Fibroblast of skin of scalp (primary cell): ENCODE results near the gene PARVG.
A peak's percentile ranks its signal among the peaks of the same experiment; 100 is the strongest.

ENCODE experiments used
- DNase-seq: peaks from one replicate; pipeline ENCODE4 v3.0.0-alpha.2; 2013

Gene PARVG

DNA sequence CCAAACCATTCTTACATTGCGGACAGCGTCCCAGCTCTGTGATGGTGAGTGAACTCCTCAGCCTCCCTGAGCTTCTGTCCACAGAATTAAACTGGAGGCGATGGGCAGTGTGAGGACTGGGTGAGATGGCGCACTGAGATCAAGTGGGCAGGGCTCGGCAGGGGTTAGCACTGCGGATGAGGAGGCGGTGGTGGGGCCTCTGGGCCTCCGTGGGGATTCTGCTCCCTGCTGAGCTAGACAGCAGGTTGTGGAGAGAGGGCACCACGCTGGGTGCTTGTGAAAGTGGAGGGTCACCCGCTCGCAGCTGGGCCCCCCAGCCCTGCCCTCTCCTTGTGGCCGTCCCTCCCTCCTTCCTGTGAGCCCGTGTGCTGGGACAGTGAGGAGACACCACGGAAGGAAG, 25.6 kb upstream of the PARVG start:
- DNase-seq, result no peak

DNA sequence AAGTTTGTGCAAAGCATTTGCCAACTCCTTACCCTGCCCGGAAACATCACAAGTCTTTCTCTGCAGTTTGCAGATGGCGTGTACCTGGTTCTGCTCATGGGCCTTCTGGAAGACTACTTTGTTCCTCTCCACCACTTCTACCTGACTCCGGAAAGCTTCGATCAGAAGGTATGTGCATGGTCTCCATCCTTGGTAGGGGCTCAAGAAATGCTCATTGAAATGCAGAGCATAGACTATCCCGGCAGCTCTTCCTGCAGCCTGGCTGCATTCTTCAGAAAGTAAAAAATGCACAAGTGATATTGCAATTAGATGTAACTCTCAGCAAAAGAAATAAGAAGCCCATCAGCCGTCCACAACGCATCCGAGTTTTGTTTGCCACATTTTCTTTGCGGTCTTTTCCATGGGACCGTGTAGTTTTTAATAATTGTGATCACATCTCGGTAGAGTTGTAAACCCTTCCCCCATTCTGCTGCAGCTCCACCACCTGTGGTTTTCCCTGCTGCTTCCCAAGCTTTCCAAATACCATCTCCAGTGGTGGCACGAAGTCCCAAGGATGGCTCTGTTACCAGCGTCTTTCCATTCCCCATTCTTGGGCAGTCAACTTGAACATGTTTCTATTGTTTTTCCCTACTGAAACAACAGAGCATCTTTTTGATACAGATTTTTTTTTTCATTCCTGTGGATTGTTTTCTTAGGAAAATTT, 22.7 kb upstream of the PARVG start:
- DNase-seq, result no peak

DNA sequence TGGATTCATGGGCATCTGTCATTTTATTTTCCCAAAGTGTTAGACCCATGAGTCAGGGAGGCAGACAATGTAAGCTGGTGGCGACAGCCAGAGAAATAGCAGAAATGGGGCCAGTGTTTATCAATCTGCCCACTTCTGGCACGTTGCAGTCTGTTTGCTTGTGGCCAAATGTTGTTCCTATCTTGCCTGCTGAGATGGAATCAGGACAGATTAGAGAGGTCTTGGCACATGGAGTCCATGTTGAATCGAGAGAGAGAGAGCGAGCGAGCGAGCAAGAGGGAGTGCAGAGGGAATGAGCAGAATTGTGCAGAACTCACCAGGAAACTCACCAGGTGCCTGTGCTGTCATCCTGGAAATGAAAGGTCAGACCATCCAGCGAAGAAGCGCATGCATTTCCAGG, 21.9 kb upstream of the PARVG start:
- DNase-seq, result no peak

DNA sequence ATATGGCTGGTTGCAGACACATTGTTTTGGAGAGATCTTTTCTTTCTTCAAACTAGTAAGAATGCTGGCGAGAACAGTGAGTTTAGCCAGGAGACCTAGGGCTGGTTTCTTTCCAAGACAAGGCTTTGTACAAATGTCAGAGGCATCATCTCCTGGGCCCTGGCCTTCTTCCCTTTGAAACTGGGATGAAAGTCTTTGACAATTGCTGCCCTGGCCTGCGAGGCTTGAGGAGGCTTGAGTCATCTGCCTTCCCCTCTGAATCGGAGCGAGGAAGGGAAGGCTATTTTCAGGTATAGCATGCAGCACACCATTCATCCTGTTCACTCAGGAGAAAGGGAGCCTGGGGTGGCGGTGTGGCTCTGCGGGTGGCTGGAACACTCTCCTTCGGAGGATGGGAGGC, 21.5 kb upstream of the PARVG start:
- DNase-seq, result no peak

DNA sequence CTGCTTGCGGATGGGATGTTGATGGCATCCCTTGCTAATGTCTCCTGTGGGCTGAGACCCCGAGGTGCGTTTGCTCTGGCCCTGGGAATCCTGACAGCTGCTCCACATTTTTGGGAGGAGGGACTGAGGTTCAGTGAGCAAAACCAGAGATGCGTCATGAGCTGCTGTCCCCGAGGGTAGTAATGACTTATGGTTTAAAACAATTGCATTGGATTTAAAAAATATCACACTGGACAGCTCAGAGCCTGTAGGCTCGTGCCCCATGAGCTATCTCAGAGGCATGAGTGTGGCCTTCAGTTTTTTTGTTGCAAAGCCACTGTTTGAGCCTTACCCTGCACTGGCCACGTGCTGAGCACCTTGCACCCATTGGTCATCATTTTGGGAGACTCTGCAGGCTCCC, 20.9 kb upstream of the PARVG start:
- DNase-seq, result peak; percentile 8

DNA sequence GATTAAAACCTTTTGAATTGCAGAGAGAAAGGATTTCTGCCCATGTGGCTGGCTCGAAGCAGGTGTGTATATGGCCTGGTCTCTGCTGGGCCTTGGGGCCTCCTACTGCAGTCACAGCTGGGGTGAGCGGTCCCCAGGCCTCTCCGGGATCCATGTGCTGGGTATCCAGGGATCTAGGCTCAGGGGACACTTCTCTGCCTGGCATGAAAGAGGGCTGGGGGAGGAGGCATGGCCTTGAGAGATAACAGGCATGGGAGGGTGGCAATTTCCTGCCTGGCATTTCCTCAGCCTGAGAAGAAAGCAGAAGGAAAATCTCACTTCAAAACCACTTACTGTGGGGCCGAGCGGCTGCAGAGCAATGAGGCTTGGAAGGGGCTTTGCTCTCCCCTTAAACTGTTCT, 20.3 kb upstream of the PARVG start:
- no peak for DNase-seq

DNA sequence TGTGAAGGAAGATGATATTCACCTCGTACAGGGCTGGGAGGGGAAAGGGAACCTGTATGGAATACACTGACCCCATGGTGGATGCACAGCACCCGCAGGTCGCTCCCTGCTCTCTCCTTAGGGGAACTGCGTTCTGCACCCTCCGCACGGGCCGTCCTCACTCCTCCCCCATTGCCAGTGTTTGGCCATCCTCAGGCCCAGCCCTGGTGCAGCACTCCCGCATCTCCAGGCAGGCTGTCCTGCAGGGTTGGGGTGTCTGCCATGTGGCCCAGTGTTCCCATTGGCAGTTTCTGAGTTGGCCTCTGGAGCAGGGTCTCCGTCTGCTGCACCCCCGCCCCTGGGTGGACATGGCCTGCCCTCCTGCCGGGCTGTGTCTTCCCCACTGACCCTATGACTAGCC, 19.1 kb upstream of the PARVG start:
- DNase-seq, result no peak

DNA sequence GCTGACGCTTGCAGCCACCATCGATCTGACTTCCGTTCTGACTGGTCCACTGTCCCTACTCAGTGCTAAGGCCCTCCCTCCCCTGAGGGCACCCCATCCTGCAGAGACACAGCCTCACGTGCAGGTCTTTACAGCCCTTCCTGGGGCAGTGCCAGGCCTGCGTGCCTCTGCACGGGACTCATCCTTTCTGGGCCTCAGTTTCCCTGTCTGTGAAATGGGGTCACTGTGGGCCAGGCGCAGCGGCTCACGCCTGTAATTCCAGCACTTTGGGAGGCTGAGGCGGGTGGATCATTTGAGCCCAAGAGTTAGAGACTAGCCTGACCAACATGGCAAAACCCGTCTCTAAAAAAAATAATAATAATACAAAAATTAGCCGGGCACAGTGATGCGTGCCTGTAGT, 17.8 kb upstream of the PARVG start:
- no peak for DNase-seq

DNA sequence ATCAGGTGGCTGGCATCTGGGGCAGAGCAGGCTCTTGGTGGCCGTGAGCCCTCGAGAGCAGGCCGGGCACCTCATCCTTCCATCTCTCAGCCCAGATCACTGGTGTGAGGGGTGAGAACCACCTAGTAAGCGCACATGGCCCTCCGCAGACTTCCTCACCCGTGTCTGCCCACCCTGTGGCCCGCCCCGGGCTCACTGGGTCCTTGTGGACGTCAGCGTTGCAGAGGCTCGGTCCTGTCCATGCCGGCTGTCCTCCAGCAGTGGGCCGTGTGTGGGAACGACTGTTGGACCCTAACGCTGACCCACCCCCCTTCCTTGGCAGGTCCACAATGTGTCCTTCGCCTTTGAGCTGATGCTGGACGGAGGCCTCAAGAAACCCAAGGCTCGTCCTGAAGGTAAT, 17.2 kb upstream of the PARVG start:
- no peak for DNase-seq

DNA sequence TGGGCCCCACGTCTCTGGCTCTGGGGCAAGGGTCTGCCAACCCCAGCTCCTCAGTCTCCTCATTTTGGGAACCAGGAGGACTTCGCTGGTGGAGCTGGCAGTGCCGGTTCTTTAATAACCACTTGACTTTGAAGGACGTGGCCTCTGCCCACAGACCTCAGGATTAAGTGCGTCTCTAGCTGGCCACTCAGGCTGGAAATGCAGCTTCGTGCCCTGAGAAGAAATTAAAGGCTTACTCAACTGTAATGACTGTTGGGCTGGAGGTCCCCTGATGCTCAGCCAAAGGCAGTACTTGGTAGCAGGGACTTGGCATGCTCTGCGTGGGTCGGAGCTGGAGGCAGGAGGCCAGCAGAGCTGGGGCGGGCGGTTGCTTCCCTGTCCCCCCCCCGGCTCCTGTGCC, 16.7 kb upstream of the PARVG start:
- no peak for DNase-seq

DNA sequence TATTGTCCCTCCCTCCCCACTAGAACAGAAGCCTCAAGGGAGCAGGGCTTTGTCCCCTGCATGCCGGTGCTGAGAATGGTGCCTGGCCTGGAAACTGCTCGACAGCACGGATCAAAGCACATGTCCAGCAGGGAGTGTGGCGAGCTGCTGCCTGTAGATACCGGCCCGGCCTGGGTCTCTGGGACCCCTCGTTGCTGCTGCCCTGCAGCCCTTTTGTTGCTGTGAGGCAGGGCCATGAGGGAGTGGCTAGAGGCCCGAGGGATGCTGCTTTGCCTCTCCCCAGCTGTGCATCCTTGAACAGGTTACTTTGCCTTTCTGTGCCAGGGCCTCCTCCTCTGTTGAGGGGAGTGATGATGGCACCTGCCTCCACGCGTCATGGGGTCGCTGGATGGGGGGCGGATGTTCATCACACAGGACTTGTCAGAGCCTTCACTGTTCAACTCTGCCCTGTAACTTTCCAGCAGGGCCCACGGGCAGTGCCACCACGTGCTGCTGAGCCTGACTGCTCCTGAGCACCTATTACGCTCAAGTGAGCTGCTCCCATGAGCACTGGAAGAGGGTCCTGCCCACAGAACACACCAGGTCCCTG, 15.3 kb upstream of the PARVG start:
- DNase-seq, result no peak

DNA sequence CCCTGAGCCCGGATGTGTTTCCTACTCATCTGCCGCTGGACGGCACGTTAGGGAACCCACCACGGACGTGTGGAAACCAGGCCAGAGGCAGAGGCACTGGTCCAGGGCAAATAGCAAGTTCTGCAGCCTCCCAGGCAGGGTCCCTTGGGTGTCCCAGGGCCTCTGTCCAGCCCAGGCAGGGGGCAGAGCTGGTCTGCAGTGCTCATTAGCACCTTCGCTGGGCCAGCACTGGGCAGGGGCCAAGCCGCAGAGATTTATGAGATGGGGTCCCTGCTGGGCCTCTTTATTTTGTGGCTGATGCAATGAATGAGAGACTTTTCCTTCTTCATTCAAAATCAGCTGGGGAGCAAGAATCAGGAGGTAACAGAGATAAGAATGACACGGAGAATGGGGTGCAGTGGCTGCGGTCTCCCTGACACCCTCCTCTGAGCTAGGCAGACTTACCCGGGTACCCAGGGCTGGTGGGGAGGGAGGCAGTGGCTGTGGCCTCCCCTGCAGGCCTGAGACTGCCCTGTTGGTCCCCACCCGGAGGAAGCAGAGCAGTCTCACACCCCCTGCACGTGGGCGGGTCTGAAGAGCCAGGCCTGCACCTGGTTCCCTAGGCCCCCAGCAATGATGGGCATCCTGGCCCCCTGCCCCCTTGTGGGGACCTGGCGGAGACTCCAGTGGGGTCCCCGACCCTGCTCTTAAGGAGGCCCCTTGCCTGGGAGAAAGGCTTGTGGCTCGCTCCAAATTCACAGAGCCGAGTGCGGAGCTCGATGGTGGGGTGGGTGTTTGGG, 14.0 kb upstream of the PARVG start:
- no peak for DNase-seq

DNA sequence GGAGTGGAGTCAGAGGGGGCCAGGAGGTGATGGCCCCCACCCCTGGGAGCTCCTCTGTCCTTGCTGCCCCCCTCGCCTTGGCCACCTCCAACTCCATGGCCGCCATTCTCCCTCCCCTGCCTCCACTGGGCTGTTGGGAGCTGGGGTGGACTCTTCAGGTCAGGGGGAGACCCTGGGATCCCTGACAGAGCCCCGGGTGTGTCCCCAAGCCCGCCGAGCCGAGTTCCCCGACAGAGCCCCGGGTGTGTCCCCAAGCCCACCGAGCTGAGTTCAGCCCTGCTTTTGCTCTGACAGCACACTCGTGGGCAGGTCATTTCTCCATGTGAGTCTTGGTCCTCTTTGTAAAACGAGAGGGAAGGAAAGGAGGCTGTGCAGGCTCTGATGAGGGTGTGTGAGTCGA, 13.2 kb upstream of the PARVG start:
- no peak for DNase-seq

DNA sequence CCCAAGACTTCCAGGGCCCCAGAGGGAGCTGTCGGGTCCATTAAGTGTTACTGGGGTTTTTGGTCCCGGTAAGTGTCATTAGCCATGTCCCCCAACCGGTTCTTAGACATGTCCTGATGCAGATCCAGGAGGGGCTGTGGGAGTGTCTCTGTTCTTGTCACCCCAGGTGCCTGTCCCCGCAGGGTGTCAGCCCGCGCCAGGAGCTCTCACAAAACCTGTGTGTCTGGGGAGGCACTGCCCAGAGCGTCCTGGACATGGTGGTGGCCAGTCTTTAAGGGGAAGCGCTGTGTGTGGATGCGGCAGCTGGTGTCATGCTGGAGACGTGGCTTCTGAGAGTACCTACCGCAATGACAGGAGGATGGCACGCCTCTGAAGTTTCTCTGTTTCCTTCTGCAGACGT, 12.5 kb upstream of the PARVG start:
- no peak for DNase-seq

DNA sequence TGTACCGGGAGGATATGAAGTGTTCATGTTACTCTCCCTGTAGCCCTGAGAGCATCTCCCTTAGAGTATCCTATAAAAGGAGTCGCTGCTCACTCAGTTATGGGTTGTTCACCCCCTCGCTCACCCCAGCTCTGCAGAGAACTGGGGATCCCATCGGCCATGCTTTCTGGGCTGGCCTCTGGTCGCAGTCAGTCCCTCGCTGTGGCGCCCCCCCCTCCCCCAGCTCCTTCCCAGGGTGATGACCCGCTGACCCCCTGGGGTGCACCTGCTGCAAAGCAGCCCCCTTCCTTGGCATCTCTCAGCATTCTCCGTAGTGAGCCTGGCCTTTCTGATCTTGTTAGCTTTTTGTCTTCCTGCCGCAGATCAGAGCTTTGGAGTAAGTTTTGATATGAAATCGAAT, 10.3 kb upstream of the PARVG start:
- DNase-seq, result no peak

DNA sequence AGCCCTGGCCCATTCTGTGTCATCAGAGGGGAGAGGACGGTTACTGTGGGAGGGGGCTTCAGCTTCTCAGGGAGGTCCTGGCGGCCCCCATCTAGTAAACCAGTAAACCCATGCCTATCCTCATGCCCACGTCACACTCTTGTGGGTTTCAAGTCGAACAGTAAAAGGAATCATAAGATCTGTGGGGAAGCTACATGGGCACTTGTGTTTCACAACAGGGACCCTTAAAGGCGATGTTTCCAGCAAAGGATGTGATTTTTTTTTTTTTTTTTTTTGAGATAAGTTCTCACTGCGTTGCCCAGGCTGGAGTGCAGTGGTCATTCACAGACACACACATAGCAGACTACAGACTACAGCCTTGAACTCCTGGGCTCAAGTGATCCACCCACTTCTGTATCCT, 9.2 kb upstream of the PARVG start:
- no peak for DNase-seq

DNA sequence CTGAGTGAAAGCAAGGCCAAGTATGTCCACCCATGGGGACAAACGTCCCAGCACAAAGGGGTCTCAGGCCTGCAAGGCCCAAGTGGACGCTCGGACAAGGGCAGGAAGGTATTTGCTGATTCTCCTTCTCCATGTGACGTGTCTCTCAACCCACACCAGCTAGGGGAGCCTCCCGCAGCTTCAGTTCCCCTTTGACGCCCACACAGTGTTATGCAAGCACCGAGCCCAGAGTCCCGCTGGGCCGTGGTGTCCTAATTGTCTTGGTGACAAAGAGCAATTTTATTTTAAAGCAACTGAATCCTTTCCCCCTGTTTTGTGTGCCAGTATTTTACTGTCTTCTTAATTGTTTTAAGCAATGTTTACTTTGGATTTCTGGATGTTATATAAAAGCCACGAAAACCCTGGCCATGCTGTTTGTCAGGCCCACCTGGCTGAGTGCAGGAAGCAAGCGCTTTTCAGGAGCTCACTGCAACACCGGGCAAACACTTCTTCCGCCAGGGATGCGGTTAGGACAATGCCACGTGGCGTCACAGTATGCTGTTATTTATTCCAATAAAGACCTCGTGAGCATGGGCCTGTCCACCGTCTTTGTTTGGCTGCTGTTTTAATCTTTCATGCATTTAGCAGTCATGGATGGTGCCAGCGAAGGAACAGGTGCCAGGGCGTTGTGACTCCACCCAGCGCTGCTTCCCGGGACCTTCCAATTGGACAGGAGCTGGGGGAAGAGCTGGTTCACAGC, 8.2 kb upstream of the PARVG start:
- no peak for DNase-seq

DNA sequence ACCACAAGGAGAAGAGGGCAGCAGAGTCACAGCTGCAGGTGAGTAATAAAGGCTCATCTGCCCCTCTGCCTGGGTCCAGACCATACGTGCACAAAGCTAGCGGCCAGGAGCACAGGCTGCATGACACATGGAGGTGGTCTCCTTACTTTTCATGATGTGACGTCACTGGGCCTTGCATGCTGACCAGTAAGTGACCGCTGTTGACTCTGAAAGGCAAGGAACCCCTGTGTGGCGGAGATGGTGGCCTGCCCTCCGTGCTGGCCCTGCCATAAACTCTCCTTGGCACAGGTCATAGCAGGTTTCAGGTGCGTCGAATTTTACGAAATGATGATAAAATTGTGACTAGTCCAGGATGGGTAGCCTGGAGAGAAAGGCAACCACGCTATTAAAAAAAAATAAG, 7.6 kb upstream of the PARVG start:
- DNase-seq, result no peak

DNA sequence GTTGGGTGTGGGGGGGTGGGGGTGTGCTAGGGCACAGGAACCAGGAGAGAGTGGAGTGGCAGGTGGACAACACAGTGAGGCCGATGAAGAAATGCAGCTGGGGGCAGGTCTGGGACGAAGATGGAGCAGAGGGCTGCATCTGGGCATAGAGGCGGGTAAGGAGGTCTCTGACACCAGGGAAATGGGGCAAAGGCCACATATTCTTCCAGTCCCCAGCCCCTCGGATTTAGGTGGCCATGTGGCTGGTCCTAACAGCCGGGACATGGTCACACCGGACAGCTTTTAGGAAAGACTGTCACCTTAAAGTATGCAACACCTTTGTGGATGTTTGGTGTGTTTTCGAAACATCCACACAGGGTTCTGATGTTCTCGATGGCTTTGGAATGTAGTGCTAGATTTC, 5.0 kb upstream of the PARVG start:
- no peak for DNase-seq

DNA sequence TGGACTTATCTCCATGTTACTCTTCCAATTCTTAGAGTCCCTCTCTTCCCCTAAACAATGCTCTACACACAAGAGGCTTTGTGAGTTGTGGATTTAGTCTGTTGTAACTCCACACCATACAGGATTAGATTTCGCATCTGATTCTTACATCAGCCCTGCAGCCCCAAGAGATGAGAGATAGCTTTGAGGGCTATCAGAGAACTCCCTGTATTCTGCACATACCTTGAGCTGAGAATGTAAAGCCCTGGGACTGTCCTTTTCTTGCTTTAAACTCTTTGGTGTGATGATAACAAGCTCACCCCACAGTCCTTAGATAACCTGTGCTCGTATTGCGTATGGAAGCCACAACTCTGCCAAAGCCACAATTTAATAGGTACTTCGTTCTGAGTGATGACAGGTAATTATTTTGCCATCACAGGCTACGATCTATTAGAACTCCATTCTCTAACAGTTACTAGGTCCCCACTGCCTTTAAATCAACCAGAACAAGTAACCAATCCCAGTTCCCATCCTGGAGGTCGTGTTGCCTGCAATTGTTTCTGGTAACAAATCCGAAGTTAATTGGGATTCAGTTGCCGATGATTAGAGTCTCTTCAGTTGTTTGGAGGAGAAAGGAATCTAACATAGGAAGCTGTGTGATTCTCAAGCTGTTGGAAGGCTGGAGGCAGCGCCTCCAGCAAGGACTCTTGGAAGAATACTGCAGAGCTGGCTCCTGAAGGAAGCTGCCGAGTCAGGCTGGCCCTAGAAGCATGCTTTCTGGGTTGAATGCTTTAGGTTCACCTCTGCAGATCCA, 1.3 kb upstream of the PARVG start:
- no peak for DNase-seq

DNA sequence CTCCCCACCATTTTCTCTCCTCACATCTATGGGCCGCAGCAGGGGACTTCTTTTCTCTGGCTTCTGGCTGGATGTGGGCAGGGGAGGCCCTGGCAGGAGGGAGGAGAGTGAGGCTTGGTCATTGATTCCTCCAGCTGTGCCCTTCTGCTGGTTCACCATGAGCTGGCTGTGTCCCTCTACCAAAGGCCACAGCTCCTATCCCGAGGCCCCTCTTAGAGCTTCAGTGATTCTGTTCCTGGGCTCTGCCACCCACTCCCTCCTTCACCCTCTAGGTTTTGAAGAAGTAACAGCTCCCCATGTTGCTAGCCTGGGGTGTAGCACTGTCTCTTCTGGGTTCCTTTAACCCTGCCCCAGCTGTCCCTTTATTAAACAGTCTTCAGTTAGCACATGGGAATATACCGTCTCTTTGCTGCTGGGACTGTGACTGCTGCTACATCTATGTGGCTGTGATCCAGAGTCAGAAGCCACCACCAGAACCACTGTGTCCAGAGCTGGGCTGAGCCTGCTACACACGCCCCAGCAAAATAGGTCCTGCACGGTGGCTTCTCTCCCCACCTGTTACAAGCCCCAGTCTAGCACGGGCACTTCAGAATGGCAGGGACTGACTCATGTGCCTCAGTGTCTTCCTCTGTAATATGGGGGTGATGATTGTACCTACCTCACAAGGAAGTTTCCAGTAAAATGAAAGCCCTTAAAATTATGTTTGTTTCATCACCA, 578 bp upstream of the PARVG start:
- no peak for DNase-seq
